ENCODE results near the gene CES4A.

Gene CES4A

DNA sequence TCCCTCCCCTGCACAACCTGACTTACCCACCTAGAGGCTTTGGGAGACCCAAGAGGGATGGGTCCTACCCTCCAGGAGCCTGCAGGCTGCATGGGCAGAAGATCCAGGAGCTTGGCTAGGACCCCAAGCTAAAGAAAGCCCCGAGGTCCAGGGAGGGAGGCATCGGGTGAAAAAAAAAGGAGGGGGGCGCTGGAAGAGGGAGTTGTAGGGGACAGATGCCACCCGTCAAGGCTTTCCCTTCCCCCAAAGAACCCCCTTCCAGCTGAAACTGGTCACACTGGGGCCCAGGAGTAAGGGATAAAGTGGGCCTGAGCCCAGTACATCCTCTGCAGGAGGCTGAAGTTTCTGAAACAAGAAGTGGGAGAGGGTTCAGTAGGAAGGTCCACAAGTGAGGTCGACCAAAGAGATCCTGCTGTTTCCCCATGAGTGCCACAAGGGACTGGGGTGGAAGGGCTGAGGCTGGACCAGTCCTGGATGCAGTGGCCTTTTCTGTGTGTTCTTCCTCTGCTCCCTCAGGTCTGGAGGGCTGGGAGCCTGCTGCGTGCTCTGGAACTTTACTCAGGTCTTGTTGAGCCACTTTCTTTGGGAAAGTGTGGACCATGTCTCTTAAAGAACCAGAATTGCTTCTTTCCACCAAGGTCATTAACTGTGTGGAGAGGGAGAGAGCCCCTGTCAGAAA is 26.4 kb downstream of the CES4A start:
- H3K4me3 ChIP-seq (ENCODE audit: low read length), result peak overlapping the region; percentile 47
- DNase-seq (ENCODE audit: low read depth, low spot score), result no peak

GRCh38 chr16:67015313-67015731 is 26.9 kb downstream of the CES4A start:
- DNase-seq (ENCODE audit: low read depth, low spot score), result no peak
- H3K4me3 ChIP-seq (ENCODE audit: low read length), result no peak overlapping the region

DNA sequence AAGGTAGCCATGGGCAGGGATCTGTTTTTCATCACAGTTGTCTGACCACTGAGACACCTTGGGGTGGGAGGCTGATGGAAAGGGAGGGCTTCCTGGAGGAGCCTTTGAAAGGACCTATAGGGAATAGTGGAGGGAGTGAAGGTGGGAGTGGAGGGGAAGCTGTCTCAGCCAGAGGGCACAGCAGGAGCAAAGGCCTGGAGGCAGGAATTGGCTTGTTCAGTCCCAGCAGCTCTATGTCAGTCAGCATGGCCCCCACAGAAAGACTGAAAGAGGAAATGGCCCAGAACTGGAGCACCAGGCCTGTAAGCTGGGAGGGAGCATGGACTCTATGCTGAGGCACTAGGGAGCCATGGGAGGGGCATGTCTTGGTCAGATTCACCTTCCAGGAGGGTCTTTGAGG is 27.8 kb downstream of the CES4A start:
- H3K4me3 ChIP-seq (ENCODE audit: low read length), result no peak overlapping the region
- DNase-seq (ENCODE audit: low read depth, low spot score), result no peak

DNA sequence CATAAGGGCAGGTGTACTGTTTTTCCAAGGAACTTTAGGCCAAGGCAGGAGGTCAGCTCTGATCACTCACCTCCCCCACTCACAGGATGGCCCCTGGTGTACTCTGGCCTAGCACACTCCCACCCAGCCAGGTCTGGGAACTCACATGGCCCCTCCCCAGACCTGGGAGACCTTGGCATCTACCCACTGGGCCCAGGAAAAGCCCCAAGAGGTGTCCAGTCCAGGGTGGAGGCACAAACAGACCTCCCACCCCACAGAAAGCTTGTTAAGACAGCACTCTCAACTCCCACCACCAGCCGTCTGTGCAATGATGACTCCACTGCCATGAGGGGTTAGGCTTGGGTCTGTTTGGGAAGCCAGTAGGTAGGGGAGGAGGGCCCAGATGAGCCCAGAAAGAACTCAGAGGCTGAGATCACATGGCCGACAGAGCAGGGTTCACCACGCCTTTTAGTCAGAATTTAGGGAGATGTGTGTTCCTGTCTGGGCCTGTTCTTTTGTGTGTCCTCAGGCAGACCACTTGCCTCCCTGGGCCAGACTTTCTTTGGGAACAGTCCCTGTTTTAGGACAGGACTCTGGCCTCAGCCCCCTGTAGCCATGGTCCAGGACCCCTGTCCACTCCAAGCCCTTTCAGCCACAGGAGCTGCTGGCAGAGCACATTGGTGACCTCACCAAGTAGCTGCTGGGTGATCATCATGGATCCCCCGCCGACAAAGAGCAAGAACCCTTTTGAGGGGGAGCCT is 28.5 kb downstream of the CES4A start:
- H3K4me3 ChIP-seq (ENCODE audit: low read length), result no peak overlapping the region
- no peak for DNase-seq (ENCODE audit: low read depth, low spot score)

DNA sequence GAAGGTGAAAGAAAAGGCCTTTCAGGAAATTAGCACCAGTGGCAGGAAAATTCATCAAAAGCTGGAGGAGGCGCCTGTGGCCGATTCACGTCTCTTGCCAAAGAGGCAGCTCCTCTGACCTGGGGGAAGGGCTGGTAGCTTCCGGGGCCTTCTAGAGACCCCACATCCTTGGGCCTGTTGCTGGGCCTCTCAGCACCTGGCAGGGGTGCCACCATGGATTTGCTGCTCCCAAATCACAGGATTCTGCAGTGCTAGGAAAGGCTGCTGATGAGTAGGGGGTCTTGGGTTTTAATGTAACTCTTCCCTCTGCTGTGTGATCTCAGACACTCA is 29.0 kb downstream of the CES4A start:
- no peak overlapping the region for H3K4me3 ChIP-seq (ENCODE audit: low read length)
- DNase-seq (ENCODE audit: low read depth, low spot score), result no peak

DNA sequence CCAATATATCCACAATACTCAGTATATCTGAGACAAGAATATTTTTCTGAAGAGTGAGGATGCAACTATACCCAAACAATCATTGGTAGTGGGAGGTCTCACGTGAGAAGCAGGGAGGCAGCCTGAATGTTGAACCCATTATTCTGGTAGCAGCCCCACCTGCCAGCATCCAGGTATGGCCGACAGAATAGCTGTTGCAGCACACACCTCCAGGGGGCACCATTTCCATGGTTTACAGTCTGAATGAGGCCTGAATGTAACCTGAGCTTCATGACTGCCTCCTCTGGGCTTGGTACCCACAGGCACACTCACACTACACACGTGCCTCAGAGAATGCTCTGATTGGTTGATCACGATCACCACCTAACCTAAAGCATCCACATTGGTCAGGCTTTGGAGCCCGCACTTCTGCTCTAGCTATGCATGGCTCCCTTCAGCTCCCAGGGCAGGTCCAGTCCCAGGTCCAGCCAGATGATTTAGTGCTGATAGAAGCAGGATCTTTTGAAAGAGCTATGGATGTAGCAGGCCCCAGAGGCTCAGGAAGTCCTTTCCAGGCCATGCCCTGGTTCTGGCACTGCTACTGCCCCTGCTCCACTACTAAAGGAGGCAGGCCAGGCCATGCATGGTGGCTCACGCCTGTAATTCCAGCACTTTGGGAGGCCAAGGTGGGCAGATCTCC is 29.6 kb downstream of the CES4A start:
- DNase-seq (ENCODE audit: low read depth, low spot score), result peak; percentile 96
- no peak overlapping the region for H3K4me3 ChIP-seq (ENCODE audit: low read length)

DNA sequence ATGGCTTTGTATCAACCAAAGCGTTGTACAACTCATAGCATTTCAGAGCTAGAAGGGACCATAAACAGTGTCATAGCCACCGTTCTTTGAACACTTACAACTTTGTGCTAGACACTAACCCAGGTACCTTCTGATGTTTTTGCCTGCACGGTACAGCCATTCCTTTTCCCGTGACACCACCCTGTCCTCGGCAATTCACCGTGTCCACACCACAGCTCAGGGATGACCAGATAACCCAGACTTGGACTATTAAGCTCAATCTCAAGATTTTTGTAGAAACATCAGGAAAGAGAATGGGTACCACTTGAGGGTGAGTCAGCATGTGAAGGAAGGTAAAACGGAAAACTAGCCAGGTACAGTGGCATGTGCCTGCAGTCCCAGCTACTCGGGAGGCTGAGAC is 30.8 kb downstream of the CES4A start:
- no peak overlapping the region for H3K4me3 ChIP-seq (ENCODE audit: low read length)
- DNase-seq (ENCODE audit: low read depth, low spot score), result no peak

- no peak for DNase-seq (ENCODE audit: low read depth, low spot score)
- H3K4me3 ChIP-seq (ENCODE audit: low read length), result no peak overlapping the region
Observed at GRCh38 chr16:67021321-67021720, 32.9 kb downstream of the CES4A start.

- H3K4me3 ChIP-seq (ENCODE audit: low read length), result no peak overlapping the region
- no peak for DNase-seq (ENCODE audit: low read depth, low spot score)
Observed at GRCh38 chr16:67022531-67023214, 34.3 kb downstream of the CES4A start.

DNA sequence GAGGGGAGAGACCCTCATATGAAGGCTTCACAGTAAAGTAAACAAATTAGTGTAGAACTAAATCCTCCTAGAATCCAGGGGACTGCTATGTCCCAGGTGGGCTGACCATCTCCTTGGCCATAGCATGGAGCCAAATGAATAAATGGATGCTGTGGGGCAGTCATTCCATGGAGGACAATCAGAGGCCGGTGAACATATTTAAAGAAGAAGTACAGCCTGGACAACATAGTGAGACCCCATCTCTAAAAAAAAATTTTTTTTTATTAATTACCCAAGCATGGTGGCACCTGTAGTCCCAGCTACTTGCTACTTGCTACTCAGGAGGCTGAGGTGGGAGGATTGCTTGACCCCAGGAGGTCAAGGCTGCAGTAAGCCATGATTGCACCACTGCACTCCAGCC is 35.3 kb downstream of the CES4A start:
- H3K4me3 ChIP-seq (ENCODE audit: low read length), result no peak overlapping the region
- DNase-seq (ENCODE audit: low read depth, low spot score), result no peak

- DNase-seq (ENCODE audit: low read depth, low spot score), result no peak
- no peak overlapping the region for H3K4me3 ChIP-seq (ENCODE audit: low read length)
Observed at GRCh38 chr16:67024384-67025209, 36.2 kb downstream of the CES4A start.

GRCh38 chr16:67025210-67025550 is 36.8 kb downstream of the CES4A start:
- H3K4me3 ChIP-seq (ENCODE audit: low read length), result no peak overlapping the region
- no peak for DNase-seq (ENCODE audit: low read depth, low spot score)

GRCh38 chr16:67026570-67026969 is 38.2 kb downstream of the CES4A start:
- DNase-seq (ENCODE audit: low read depth, low spot score), result no peak
- H3K4me3 ChIP-seq (ENCODE audit: low read length), result no peak overlapping the region

DNA sequence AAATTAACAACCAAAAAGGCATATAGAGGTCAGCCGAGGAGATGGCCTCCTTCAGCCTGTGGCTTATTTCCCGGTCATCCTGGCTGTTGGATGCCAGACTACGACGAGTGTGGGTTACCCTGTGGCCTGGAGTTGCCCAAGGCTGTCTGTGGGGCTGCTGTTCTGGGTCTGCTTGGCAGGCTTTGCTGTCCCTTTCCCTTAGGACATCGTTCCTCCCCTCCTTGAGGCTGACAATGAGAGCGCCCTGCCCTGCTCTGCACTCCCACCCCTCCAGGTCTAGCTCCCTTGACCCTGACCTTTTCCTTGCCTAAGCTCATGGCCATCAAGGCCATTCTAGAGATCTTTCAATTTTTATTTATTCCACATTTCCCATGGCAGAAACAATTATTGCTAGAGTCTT is 38.7 kb downstream of the CES4A start:
- DNase-seq (ENCODE audit: low read depth, low spot score), result no peak

DNA sequence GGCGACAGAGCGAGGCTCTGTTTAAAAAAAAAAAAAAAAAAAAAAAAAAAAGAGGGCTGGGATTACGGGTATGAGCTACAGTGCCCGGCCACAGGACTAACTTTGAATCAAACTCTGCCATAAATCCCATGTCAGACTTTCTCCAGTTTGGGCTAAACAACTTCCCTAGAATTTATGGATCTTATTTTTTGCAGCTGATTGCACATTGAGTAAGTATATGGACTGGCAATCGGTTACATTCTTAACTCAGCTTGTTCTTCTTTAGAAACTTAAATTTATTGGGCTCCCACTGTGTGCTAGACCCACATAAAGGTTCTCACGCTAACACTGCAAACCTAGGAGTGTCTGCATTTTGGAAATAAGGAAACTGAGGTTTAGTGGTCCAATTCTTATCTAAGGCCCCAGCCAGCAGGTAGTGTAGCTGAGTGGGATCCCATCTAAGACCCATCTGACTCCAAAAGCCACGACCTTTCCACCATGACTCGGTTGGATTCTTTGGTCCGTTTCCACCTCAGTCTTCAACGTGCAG is 39.8 kb downstream of the CES4A start:
- DNase-seq (ENCODE audit: low read depth, low spot score), result no peak
- H3K4me3 ChIP-seq (ENCODE audit: low read length), result peak overlapping the region; percentile 75

More for the DNA sequence above, 38.7 kb downstream of the CES4A start:
- no peak overlapping the region for H3K4me3 ChIP-seq (ENCODE audit: low read length)

GRCh38 chr16:67028696-67029253 is 40.4 kb downstream of the CES4A start, which contains the start of gene CBFB:
TSS of gene CBFB (plus strand) at chr16:67029149. CDS start at chr16:67029408, 259 bp downstream.
- H3K4me3 ChIP-seq (ENCODE audit: low read length), result peak within 1 kb of the TSS; percentile 75
- DNase-seq (ENCODE audit: low read depth, low spot score), result peak; percentile 91

- no peak for DNase-seq (ENCODE audit: low read depth, low spot score)
Observed at GRCh38 chr16:67029254-67030096, 41.1 kb downstream of the CES4A start.

More at GRCh38 chr16:67029254-67030096, 41.1 kb downstream of the CES4A start:
- H3K4me3 ChIP-seq (ENCODE audit: low read length), result peak overlapping the region; percentile 61

All from Jurkat, Clone E6-1 (cell line).